GM18517 (cell line): ENCODE measurements around the gene NME4.
"Not testable (repeated sequence)": the region's sequence is repeated elsewhere in the genome, so short reads cannot be mapped to it uniquely, and the experiment has no call there.

ENCODE experiments used
- ATAC-seq: cut with Tn5 transposase; IDR thresholded peaks from one replicate; pipeline ENCODE4 v1.9.1; 2021; ENCODE audit warnings: mild to moderate bottlenecking, moderate library complexity; ENCODE audit not compliant: unreplicated experiment

Gene NME4

DNA sequence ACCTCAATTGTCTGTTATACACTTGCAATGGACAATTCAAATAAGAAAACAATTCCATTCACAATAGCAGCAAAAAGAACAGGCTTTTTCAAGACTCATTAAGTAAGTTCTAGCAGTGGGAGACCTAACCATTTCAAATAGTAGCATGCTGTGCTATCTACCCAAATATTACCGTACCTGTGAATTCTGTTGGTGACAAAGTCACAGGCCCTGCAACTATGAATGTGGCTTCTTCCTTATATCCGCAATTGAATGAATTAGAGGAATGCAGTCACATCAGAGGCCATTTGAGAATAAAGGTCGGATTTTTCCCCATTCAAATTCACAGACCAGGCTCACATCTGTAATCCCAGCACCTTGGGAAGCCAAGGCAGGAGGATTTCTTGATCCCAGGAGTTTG, 800 bp upstream of the NME4 start:
- no peak for ATAC-seq

DNA sequence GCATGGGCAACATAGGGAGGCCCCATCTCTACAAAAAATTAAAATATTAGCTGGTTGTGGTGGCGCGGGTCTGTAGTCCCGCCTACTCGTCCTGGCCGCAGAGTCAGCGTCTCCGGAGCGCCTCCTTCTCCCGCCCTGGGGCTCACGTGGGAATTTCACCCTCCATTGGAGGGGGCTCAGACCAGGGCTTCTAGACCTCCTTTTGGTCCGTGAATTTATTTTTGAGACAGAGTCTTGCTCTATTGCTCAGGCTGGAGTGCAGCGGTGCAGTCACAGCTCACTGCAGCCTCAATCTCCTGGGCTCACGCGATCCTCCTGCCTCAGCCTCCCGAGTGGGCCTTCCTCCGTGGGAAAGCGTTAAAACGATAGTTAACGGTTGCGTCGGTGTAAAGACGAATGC, 394 bp upstream of the NME4 start:
- no peak for ATAC-seq

DNA sequence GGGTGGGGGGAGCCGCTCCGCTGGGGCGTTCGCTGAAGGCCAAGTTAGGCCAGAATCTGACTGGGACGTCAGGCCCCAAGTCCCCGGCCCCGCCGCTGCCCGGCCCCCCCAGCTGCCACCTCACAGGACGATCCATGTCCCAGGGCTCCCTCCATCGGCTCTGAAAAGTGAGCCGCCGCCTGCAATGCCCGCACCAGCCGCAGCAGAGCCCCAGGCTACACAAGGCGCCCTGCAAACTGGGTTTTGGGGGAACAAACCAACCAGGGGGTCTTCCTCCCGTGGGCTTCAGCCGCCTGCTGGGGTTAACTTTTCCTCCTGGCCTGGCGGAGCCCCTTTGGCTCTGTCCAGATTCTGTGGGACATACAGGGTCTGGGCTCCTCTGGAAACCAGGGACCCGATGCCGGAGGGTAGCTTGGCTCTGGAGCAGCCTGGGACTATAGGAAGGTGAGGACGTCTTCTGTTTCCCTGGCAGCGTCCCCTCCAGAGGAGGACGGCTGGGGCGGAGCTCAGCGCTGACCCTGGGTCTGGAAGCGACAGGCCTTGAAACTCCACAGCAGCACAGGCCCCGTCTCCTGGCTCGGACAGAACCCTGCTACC, 835 bp downstream of the NME4 start:
- no peak for ATAC-seq

DNA sequence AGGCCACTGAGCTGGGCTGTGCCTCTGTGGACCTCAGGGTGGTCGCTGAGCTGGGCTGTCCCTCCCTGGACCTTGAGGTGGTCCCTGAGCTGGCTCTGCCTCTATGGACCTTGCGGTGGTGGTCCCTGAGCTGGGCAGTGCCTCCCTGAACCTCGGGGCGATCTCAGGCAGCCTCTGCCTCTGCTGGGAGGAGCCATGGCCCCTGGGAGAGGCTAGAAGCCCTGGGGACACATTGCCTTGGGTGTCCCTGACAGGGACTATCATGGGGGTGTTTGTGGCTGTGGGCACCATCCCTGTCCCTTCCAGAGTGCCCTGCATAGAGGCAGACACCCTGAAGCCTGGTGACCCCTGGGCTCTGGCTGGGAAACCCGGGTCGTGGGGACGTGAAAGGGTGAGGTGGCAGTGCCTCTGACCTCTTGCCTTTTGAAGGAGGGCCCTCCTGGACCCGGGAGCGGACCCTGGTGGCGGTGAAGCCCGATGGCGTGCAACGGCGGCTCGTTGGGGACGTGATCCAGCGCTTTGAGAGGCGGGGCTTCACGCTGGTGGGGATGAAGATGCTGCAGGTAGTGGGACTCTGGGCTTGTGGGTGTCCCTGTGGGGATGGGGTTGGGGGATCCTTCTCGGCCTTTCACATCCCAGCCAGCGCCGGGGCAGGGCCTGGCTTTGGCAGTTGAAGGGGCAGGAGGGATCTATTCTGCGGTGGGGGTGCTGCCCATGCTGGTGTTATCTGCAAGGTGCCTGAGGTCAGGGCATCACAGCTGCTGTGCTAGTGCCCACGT, 1.8 kb downstream of the NME4 start:
- ATAC-seq = no peak

DNA sequence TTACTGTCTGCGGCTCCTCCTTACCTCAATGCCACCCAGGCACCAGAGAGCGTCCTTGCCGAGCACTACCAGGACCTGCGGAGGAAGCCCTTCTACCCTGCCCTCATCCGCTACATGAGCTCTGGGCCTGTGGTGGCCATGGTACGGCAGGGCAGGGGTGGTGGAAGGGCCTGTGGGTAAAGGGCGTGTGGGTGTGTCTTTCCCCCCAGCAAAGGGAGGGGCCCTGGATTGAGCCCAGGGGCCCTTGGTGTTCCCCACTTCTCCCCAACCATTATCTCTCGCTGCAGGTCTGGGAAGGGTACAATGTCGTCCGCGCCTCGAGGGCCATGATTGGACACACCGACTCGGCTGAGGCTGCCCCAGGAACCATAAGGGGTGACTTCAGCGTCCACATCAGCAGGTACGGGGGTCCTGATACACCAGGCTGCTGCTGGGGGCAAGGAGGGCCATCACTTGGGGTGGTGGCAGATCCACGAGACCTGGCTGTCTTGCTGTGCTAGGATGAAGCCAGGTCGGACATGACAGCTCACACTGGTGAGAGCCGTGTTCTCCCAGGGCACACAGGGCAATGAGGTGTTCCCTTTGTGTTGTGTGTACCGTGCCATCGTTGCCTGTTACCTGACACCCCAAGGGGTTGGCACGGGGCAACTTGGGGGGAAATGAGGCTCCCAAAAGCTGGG, 2.5 kb downstream of the NME4 start:
- no peak for ATAC-seq

GRCh38 chr16:400061-400591, 3.1 kb downstream of the NME4 start:
- ATAC-seq = no peak

DNA sequence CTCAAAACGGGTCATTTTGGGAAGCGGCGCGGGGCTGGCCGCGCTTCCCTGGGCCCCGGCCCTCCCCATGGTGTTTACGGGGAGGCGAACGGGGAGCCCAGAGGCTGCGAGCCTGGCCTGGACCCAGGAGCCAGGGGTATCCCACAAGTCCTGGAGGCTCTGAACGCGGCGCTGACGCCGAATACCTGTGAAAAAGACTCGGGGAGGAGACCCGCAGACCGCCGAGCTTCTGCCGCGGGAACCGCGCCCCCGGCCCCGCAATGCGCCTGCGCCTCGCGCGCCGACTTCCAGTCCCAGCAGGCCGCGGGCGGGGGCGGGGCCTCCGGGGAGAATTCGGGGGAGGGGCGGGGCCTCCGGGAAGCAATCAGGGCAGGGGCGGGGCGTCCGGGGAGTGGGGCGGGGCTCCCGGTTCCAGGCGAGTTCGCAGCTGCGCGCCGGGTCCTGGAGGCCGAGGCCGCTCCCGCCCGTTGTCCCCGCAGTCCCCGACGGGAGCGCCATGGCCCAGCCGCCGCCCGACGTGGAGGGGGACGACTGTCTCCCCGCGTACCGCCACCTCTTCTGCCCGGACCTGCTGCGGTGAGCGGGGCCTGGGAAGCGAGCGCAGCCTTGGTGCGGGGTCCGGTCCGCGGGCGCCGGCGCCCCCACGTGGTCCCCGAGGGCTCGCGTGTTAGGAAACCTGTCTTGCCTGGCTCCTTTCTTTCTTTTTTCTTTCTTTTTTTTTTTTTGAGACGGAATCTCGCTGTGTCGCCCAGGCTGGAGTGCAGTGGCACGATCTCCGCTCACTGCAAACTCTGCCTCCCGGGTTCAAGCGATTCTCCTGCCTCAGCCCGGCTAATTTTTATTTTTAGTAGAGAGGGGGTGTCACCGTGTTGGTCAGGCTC, 4.7 kb downstream of the NME4 start, which contains the start of gene DECR2:
TSS of gene DECR2 (plus strand) at position 418 of the 881 bp plus-strand sequence. CDS start at position 497, 79 bp downstream.
- ATAC-seq = peak; percentile 52

- ATAC-seq = no peak
Measured at GRCh38 chr16:404971-405486, 8.0 kb downstream of the NME4 start.

GRCh38 chr16:405548-406506, 8.8 kb downstream of the NME4 start:
- ATAC-seq = no peak

DNA sequence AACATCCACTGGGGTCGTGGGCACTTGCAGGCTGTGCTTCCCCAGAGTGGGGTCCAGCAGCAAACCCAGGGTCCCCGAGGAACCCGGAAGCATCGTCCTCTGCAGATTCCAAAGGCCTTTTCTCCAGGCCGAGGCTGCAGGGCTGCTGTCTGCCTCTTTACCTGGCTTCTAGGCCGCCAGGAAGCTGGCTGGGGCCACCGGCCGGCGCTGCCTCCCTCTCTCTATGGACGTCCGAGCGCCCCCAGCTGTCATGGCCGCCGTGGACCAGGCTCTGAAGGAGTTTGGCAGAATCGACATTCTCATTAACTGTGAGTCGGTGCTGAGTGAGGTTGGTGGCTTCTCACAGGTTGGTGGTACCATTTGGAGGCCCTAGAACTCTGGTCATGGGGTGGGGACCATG, 10.3 kb downstream of the NME4 start:
- no peak for ATAC-seq

- no peak for ATAC-seq
Measured at GRCh38 chr16:410516-411178, 13.6 kb downstream of the NME4 start.

GRCh38 chr16:411576-412265, 14.7 kb downstream of the NME4 start:
- no peak for ATAC-seq

- no peak for ATAC-seq
Measured at GRCh38 chr16:414395-415169, 17.6 kb downstream of the NME4 start.

GRCh38 chr16:415170-415498, 18.1 kb downstream of the NME4 start:
- not testable (repeated sequence) for ATAC-seq

- not testable (repeated sequence) for ATAC-seq
Measured at GRCh38 chr16:422179-422578, 25.2 kb downstream of the NME4 start.

DNA sequence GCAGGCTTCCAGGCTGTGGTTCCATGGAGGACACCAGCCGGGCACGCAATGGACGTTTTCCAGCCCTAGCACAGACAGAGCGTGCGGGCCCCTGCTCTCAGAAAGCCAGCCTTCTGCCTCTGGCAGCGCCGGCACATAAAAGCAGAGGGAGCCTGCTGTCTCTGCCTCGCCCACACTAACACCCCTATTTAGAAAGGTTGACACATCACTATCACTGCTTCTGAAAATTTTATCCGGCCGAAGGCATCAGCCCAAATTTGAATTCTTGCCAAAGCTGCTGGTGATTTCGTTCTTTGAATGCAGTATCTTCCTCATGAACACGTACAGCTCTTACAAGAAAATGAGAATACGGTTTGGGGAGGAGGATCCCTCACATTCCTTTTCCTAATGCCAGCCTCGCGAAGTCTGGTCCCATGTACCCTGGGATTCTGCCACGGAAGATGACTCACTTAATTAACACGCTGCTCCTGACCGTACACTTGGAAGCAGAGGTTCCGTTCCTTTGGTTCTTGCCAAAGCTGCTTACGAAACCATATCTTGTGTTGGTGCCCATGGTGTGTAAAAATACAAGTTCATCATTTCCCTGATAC, 27.1 kb downstream of the NME4 start:
- no peak for ATAC-seq

DNA sequence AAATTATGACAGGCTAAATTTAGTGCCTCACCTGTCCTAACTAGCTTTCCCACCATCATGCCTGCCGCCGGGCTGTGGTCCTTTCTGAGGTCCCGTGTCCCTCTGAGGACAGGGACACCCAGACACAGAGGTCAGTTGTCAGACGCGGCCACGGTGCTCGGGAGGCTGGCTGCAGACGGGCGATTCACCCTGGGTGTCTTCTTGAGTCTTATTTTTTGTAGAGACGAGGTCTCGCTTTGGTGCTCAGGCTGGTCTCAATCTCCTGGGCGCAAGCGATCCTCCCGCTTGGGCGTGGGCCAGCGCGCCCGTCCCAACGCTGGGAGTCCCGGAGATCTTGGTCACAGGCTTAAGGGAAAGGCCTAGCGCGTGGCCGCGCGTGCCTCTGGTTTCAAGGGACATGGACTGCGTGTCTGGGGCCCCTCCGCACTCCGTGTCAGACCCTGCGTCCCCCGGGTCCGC, 27.7 kb downstream of the NME4 start:
- no peak for ATAC-seq
